ENCODE measurements around the gene PDX1. TPM values are rescaled to one million over a fixed set of nuclear protein-coding genes. Genes with fewer than 3 reads are reported as not detected.

The PDX1 gene
- total and polyA plus RNA-seq, 7 experiments from 2014 or later, result not detected

DNA sequence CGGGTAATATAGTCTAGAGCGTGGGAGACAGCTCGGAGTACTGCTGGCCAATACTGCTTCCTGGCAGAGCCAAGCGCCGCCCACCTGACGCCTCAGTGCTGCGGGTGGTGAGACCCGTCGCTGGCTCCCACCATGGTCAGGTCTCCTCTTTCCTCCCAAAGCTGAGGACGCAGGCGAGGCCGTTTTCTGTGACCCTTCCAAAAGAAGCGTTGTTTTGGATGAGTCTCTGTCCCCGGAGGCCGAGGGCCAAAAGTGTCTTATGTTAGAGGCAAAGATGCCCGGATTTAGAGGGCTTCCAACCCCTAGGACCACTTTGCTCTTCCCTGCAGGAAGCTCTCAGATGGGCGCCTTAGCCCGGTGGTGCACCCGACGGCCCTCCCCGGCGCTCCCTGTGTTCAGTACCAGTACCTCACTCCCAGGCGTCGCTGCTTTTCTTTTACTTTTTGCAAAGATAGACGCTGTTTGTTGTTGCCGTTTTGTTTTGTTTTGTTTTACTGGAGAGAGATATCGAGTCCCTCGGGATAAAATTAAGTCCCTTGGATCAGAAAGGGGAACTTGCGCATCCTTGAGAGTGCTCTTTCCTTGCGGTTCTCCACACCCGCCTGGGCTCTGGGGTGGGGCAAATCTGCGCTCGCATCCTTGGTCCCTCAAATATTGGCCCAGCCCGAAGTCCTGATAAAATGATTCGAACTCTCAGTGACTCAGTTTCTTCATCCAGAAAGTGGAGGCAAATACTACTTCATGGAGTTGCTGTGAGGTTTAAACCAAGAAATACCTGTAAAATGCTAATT lies 7.0 kb downstream of the PDX1 start:
- Histone ChIP-seq H3K4me1 (ENCODE audit: control insufficient read depth in 2 of 2, insufficient read depth in 2 of 2, low read length in 2 of 2) (no peaks in the 10 kb centered on the region), H3K27ac (ENCODE audit: low read depth, low read length) (no peak overlapping the region), H3K4me3 (ENCODE audit: low read length) (no peak overlapping the region), H3K36me3 (ENCODE audit: control insufficient read depth in 2 of 3, insufficient read depth in 3 of 3, low read length in 3 of 3) (no peaks in the 10 kb centered on the region), H3K9me3 (ENCODE audit: control insufficient read depth in 2 of 3, low read length in 3 of 3) (no peaks in the 10 kb centered on the region), H3K27me3 (ENCODE audit: control insufficient read depth in 2 of 2, insufficient read depth in 2 of 2, low read length in 2 of 2) (peaks cover 0 to 20% of the 10 kb centered on the region in 2 donors)
- Mint-ChIP-seq H3K9me3 (peaks cover 0 to 3% (median 0%) of the 10 kb centered on the region in 11 donors), H3K27me3 (peaks cover 86 to 94% (median 88%) of the 10 kb centered on the region in 5 donors), H3K4me1 (peaks cover 6 to 48% (median 43%) of the 10 kb centered on the region in 7 donors), H3K4me3 (peak overlapping the region in 8 of 10 donors; percentile 9 to 58 (median 36)), H3K27ac (peak overlapping the region in 1 of 9 donors; percentile 60), H3K36me3 (peaks cover 0 to 8% (median 0%) of the 10 kb centered on the region in 5 donors)
- ChIA-PET POLR2A (no interaction called here), CTCF (no interaction called here)
- ATAC-seq (no peak), DNase-seq (no peak)
- intact Hi-C loops (cut with micrococcal nuclease), result loop anchor here in 1 of 2 donors (2.0 kb wide), 1 partner anchor 28 kb away; no protein-coding TSS in a partner anchor

DNA sequence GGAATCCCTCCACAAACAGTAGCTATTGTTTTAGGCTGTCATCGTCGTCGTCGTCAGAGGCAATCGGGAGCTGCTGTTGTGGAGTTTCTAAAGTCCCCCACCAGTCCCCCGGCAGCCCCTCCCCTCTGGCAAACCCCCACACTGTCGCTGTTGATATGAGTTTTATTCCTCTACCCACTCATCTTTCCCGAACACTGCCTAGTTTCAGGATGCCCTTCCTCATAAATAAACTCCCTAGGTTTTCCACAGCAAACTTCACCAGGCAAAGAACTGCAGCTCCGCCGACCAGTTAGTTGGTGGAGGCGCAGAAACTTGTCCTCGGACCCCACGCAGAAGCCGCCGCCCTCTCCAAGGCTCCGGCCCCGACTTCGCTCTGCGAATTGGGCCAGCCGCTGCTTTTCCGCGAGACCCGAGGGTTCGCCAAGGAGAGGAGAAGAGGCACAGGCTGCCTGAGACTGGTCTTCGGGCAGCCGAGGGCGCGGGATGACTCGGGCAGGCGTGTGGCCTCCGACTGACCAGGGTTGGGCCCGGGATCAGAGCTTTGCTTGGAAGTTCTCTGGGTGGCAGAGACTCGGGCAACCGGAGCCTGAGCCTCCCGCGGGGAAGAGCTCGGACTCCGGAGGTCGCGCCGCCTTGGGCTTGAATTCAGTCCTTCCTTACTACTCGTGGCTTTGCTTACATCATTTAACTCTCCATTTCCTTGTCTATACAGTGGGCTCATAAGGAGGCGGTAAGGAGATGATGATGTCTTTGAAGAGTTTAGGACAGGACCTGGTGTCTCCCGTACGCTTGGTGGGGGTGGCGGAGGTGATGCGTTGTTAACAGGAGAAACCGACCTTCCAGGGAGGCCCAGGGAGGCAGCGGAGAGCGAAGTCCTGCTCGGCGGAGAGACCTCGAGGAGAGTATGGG lies 7.9 kb downstream of the PDX1 start:
- Mint-ChIP-seq H3K4me3 (peak overlapping the region in 6 of 10 donors; percentile 33 to 64 (median 52)), H3K27me3 (peaks cover 85 to 90% (median 86%) of the 10 kb centered on the region in 5 donors), H3K27ac (peak overlapping the region in 1 of 9 donors; percentile 78), H3K4me1 (peaks cover 6 to 48% (median 43%) of the 10 kb centered on the region in 7 donors), H3K36me3 (peaks cover 0 to 8% (median 0%) of the 10 kb centered on the region in 5 donors), H3K9me3 (peaks cover 0 to 3% (median 0%) of the 10 kb centered on the region in 11 donors)
- Histone ChIP-seq H3K4me3 (ENCODE audit: low read length) (no peak overlapping the region), H3K27me3 (ENCODE audit: control insufficient read depth in 2 of 2, insufficient read depth in 2 of 2, low read length in 2 of 2) (peaks cover 0 to 20% of the 10 kb centered on the region in 2 donors), H3K4me1 (ENCODE audit: control insufficient read depth in 2 of 2, insufficient read depth in 2 of 2, low read length in 2 of 2) (no peaks in the 10 kb centered on the region), H3K9me3 (ENCODE audit: control insufficient read depth in 2 of 3, low read length in 3 of 3) (no peaks in the 10 kb centered on the region), H3K36me3 (ENCODE audit: control insufficient read depth in 2 of 3, insufficient read depth in 3 of 3, low read length in 3 of 3) (no peaks in the 10 kb centered on the region), H3K27ac (ENCODE audit: low read depth, low read length) (no peak overlapping the region)
- no peak for DNase-seq
- ChIA-PET POLR2A (no interaction called here), CTCF (no interaction called here)
- ATAC-seq, result no peak
- intact Hi-C loops (cut with micrococcal nuclease), result loop anchor here in 1 of 2 donors (2.0 kb wide), 2 partner anchors 27 to 135 kb away; partner anchors contain the start of gene GSX1

DNA sequence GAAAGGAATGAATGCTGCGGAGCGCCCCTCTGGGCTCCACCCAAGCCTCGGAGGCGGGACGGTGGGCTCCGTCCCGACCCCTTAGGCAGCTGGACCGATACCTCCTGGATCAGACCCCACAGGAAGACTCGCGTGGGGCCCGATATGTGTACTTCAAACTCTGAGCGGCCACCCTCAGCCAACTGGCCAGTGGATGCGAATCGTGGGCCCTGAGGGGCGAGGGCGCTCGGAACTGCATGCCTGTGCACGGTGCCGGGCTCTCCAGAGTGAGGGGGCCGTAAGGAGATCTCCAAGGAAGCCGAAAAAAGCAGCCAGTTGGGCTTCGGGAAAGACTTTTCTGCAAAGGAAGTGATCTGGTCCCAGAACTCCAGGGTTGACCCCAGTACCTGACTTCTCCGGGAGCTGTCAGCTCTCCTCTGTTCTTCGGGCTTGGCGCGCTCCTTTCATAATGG lies 8.6 kb downstream of the PDX1 start:
- intact Hi-C loops (cut with micrococcal nuclease), result loop anchor here in 1 of 2 donors (2.0 kb wide), 1 partner anchor 136 kb away; the partner anchor contains the start of gene GSX1
- Mint-ChIP-seq H3K9me3 (peaks cover 0 to 3% (median 0%) of the 10 kb centered on the region in 11 donors), H3K27ac (no peak overlapping the region), H3K36me3 (peaks cover 0 to 7% (median 0%) of the 10 kb centered on the region in 5 donors), H3K4me3 (peak overlapping the region in 3 of 10 donors; percentile 48 to 64 (median 53)), H3K4me1 (peaks cover 6 to 45% (median 42%) of the 10 kb centered on the region in 7 donors), H3K27me3 (peaks cover 78 to 85% (median 83%) of the 10 kb centered on the region in 5 donors)
- Histone ChIP-seq H3K36me3 (ENCODE audit: control insufficient read depth in 2 of 3, insufficient read depth in 3 of 3, low read length in 3 of 3) (no peaks in the 10 kb centered on the region), H3K9me3 (ENCODE audit: control insufficient read depth in 2 of 3, low read length in 3 of 3) (no peaks in the 10 kb centered on the region), H3K4me3 (ENCODE audit: low read length) (no peak overlapping the region), H3K27me3 (ENCODE audit: control insufficient read depth in 2 of 2, insufficient read depth in 2 of 2, low read length in 2 of 2) (peaks cover 0 to 17% of the 10 kb centered on the region in 2 donors), H3K4me1 (ENCODE audit: control insufficient read depth in 2 of 2, insufficient read depth in 2 of 2, low read length in 2 of 2) (no peaks in the 10 kb centered on the region), H3K27ac (ENCODE audit: low read depth, low read length) (no peak overlapping the region)
- DNase-seq (no peak), ATAC-seq (no peak)
- ChIA-PET POLR2A (no interaction called here), CTCF (no interaction called here)

DNA sequence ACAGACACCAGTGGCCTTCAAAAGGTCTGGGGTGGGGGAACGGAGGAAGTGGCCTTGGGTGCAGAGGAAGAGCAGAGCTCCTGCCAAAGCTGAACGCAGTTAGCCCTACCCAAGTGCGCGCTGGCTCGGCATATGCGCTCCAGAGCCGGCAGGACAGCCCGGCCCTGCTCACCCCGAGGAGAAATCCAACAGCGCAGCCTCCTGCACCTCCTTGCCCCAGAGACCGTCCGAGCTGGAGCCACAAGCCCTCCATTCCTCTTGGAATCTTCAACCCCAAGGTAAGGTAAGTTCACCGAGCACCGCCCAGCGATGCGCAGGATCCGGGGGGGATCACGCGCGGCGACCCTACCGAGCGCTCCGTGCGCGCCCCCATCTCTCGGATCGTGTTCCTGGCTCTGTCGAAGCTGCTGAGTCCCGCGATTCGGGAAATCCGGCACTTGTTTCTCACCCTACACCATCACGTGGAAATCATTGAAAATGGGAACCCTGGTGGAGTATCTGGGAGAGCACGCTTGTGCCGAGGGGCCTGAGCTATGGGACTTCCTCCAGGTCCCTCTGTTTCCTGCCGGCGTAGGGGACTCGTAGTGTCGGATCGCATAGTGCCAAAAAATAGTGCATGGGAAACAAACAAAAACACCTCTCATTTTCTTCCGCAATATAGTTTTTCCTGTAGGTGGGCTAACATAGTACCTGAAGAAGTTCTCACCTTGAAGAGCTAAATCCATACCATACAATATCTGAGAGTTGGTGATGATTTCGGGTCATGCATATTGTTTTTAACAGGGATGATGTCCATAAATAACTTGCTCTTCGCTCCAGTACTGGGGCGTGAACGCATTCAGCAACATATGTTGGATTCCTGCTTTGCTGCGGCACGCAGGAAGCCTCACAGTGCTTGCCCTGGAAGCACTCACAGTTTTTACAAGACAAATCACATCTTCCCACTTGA lies 9.3 kb downstream of the PDX1 start:
- H3K27ac Mint-ChIP-seq, result no peak overlapping the region
- Histone ChIP-seq H3K36me3 (ENCODE audit: control insufficient read depth in 2 of 3, insufficient read depth in 3 of 3, low read length in 3 of 3) (no peaks in the 10 kb centered on the region), H3K27ac (ENCODE audit: low read depth, low read length) (no peak overlapping the region), H3K27me3 (ENCODE audit: control insufficient read depth in 2 of 2, insufficient read depth in 2 of 2, low read length in 2 of 2) (peaks cover 0 to 23% of the 10 kb centered on the region in 2 donors), H3K4me3 (ENCODE audit: low read length) (no peak overlapping the region), H3K4me1 (ENCODE audit: control insufficient read depth in 2 of 2, insufficient read depth in 2 of 2, low read length in 2 of 2) (no peaks in the 10 kb centered on the region), H3K9me3 (ENCODE audit: control insufficient read depth in 2 of 3, low read length in 3 of 3) (no peaks in the 10 kb centered on the region)
- DNase-seq, result no peak
- CTCF ChIA-PET, result no interaction called here
- POLR2A ChIA-PET, result no interaction called here
- intact Hi-C loops (cut with micrococcal nuclease), result loop anchor here in 1 of 2 donors (2.0 kb wide), 1 partner anchor 136 kb away; the partner anchor contains the start of gene GSX1
- H3K9me3 Mint-ChIP-seq, result peaks cover 0 to 3% (median 0%) of the 10 kb centered on the region in 11 donors
- H3K4me1 Mint-ChIP-seq, result peaks cover 6 to 39% (median 35%) of the 10 kb centered on the region in 7 donors
- H3K4me3 Mint-ChIP-seq, result peak overlapping the region in 1 of 10 donors; percentile 42
- H3K36me3 Mint-ChIP-seq, result peaks cover 0 to 4% (median 0%) of the 10 kb centered on the region in 5 donors
- no peak for ATAC-seq
- peaks cover 71 to 84% (median 78%) of the 10 kb centered on the region in 5 donors for H3K27me3 Mint-ChIP-seq

DNA sequence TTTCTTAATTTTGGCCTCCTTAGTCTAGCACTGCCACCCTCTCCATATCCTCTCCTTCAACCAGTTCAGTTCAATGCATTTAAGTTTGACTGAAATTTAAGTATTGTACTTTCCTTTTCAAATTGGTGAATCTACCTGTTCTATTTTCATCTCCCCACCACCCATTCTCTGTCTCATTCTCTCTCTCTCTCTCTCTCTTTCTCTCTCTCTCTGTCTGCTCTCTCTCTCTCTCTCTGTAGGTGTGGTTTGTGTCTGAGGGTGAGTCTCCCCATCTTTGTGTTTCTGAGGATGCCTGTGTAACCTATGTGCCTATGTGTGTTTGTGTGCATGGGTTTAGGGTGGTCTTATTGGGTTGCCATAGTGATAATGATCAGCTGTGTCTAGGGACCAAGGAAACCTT lies 10.1 kb downstream of the PDX1 start:
- Mint-ChIP-seq H3K27me3 (peaks cover 68 to 80% (median 75%) of the 10 kb centered on the region in 5 donors), H3K4me1 (peaks cover 6 to 39% (median 32%) of the 10 kb centered on the region in 7 donors), H3K36me3 (peaks cover 0 to 4% (median 0%) of the 10 kb centered on the region in 5 donors), H3K9me3 (peaks cover 0 to 3% (median 0%) of the 10 kb centered on the region in 11 donors), H3K4me3 (no peak overlapping the region), H3K27ac (no peak overlapping the region)
- Histone ChIP-seq H3K27ac (ENCODE audit: low read depth, low read length) (no peak overlapping the region), H3K9me3 (ENCODE audit: control insufficient read depth in 2 of 3, low read length in 3 of 3) (no peaks in the 10 kb centered on the region), H3K4me3 (ENCODE audit: low read length) (no peak overlapping the region), H3K27me3 (ENCODE audit: control insufficient read depth in 2 of 2, insufficient read depth in 2 of 2, low read length in 2 of 2) (peaks cover 0 to 23% of the 10 kb centered on the region in 2 donors), H3K4me1 (ENCODE audit: control insufficient read depth in 2 of 2, insufficient read depth in 2 of 2, low read length in 2 of 2) (no peaks in the 10 kb centered on the region), H3K36me3 (ENCODE audit: control insufficient read depth in 2 of 3, insufficient read depth in 3 of 3, low read length in 3 of 3) (no peaks in the 10 kb centered on the region)
- ChIA-PET CTCF (no interaction called here), POLR2A (no interaction called here)
- DNase-seq (no peak), ATAC-seq (no peak)
- intact Hi-C loops (cut with micrococcal nuclease), result loop anchor here in 1 of 2 donors (2.0 kb wide), 1 partner anchor 137 kb away; the partner anchor contains the start of gene GSX1

Data from naive thymus-derived CD4-positive, alpha-beta T cell (primary cell).